Mucosa of stomach (tissue), 1 donor: ENCODE measurements around the gene SH2D5.

Experiments used
- H3K27me3 ChIP-seq: one replicate; pipeline ENCODE4 v1.7.0; 2013; ENCODE audit warnings: mild to moderate bottlenecking, low read length; ENCODE audit not compliant: control insufficient read depth, insufficient read depth
- H3K36me3 ChIP-seq: one replicate; pipeline ENCODE4 v1.7.0; 2013; ENCODE audit warnings: low read length; ENCODE audit not compliant: control insufficient read depth, insufficient read depth
- H3K4me1 ChIP-seq: one replicate; pipeline ENCODE4 v1.7.0; 2013; ENCODE audit warnings: mild to moderate bottlenecking, low read length; ENCODE audit not compliant: control insufficient read depth, insufficient read depth
- H3K4me3 ChIP-seq: one replicate; pipeline ENCODE4 v1.7.0; 2013; ENCODE audit warnings: low read length
- H3K9ac ChIP-seq: one replicate; pipeline ENCODE4 v1.7.0; 2013; ENCODE audit warnings: mild to moderate bottlenecking, low read length, moderate library complexity
- H3K9me3 ChIP-seq: one replicate; pipeline ENCODE4 v1.7.0; 2013; ENCODE audit warnings: mild to moderate bottlenecking, low read length, moderate library complexity; ENCODE audit not compliant: control insufficient read depth
- donor health status: Pancreatic carcinoma.

The SH2D5 gene

GRCh38 chr1:20735581-20736111 is 3.1 kb upstream of the SH2D5 start:
- Histone ChIP-seq H3K9ac (no peak overlapping the region), H3K4me3 (no peak overlapping the region), H3K36me3 (no peaks in the 10 kb centered on the region), H3K27me3 (peaks cover 22% of the 10 kb centered on the region), H3K4me1 (peaks cover 17% of the 10 kb centered on the region), H3K9me3 (no peaks in the 10 kb centered on the region)

- Histone ChIP-seq H3K27me3 (peaks cover 44% of the 10 kb centered on the region), H3K4me3 (peak overlapping the region; percentile 74), H3K9me3 (no peaks in the 10 kb centered on the region), H3K4me1 (peaks cover 17% of the 10 kb centered on the region), H3K36me3 (no peaks in the 10 kb centered on the region), H3K9ac (peak overlapping the region; percentile 26)
Measured at GRCh38 chr1:20733360-20733975, 965 bp upstream of the SH2D5 start.

DNA sequence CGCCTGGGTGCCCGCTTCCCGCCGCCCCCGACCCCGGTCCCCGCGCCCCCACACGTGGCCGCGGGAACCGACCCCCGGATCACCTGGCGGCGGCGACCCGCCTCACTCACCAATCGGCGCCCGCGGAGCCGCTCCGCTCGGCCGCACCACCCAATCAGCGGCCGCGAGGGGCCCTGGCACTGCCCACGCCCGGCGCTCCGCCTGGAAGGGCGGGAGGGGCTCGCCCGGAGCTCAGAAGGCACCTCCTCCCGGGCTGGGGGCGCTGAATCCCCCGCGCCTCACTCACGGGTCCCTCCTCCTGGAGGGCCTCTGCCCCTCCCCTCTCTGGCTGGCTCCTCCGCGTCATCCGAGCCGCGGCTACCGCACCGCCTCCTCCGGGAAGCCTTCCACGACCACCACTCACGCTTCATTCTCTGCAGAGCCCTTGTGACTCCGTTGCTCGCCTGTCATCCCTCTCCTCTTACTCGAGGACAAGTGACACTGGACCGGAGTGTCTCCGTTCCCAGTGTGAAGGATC is 374 bp downstream of the SH2D5 start:
- Histone ChIP-seq H3K36me3 (no peaks in the 10 kb centered on the region), H3K9me3 (no peaks in the 10 kb centered on the region), H3K4me1 (peaks cover 17% of the 10 kb centered on the region), H3K9ac (peak overlapping the region; percentile 39), H3K27me3 (peaks cover 56% of the 10 kb centered on the region), H3K4me3 (peak overlapping the region; percentile 74)

GRCh38 chr1:20731057-20731991 is 1.2 kb downstream of the SH2D5 start:
- H3K27me3 ChIP-seq: peaks cover 56% of the 10 kb centered on the region
- no peak overlapping the region for H3K4me3 ChIP-seq
- no peak overlapping the region for H3K9ac ChIP-seq
- no peaks in the 10 kb centered on the region for H3K36me3 ChIP-seq
- peaks cover 17% of the 10 kb centered on the region for H3K4me1 ChIP-seq
- no peaks in the 10 kb centered on the region for H3K9me3 ChIP-seq

GRCh38 chr1:20730690-20731056 is 1.8 kb downstream of the SH2D5 start:
- Histone ChIP-seq H3K9ac (no peak overlapping the region), H3K27me3 (peaks cover 56% of the 10 kb centered on the region), H3K9me3 (no peaks in the 10 kb centered on the region), H3K36me3 (no peaks in the 10 kb centered on the region), H3K4me1 (peaks cover 17% of the 10 kb centered on the region), H3K4me3 (no peak overlapping the region)

GRCh38 chr1:20729990-20730689 is 2.4 kb downstream of the SH2D5 start:
- H3K27me3 ChIP-seq: peaks cover 56% of the 10 kb centered on the region
- no peak overlapping the region for H3K4me3 ChIP-seq
- peaks cover 17% of the 10 kb centered on the region for H3K4me1 ChIP-seq
- H3K9me3 ChIP-seq: no peaks in the 10 kb centered on the region
- H3K9ac ChIP-seq: no peak overlapping the region
- no peaks in the 10 kb centered on the region for H3K36me3 ChIP-seq

- H3K4me1 ChIP-seq: peaks cover 17% of the 10 kb centered on the region
- no peaks in the 10 kb centered on the region for H3K36me3 ChIP-seq
- no peak overlapping the region for H3K4me3 ChIP-seq
- peaks cover 56% of the 10 kb centered on the region for H3K27me3 ChIP-seq
- no peak overlapping the region for H3K9ac ChIP-seq
- no peaks in the 10 kb centered on the region for H3K9me3 ChIP-seq
Measured at GRCh38 chr1:20729155-20729931, 3.2 kb downstream of the SH2D5 start.

DNA sequence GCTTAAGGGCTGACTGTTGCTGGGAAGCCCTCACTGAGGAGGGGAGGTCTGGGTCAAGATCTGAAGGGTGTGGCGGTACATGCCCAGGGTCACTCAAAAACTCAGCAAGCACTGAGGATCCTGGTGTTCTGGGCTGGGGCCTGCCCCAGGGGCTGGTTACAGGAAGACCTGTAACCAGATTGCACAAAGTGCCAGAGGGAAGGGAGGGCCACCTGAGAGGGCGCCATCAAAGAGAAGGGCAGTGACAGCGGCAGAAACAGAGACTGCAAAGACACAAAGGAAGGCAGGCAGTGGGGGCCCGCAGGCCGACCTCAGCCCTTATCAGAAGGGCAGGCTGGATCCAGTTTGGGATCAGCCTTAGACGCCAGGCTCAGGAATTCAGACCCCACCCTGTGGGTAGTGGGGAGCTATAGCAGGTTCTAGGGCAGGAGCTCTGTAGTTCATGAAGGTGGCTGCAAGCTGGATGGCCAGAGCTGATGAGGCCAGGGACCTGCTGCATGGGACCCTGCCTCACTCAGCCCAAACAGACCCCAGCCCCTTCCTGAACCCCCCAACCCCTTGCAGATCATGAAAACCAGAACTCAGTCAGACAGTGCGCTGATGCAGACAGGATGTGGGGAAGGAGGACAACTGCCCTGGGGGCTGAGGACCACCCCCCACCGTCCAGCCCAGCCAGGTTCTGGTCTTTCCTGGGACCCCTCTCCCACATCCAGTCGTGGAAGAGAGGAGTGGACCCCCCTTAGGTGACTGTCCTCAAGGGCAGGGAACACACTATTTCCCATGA is 3.9 kb downstream of the SH2D5 start:
- Histone ChIP-seq H3K9ac (no peak overlapping the region), H3K4me1 (peaks cover 15% of the 10 kb centered on the region), H3K36me3 (no peaks in the 10 kb centered on the region), H3K4me3 (no peak overlapping the region), H3K9me3 (no peaks in the 10 kb centered on the region), H3K27me3 (peaks cover 56% of the 10 kb centered on the region)

GRCh38 chr1:20727746-20728316 is 4.7 kb downstream of the SH2D5 start:
- no peaks in the 10 kb centered on the region for H3K9me3 ChIP-seq
- no peaks in the 10 kb centered on the region for H3K36me3 ChIP-seq
- H3K4me1 ChIP-seq: peaks cover 9% of the 10 kb centered on the region
- H3K9ac ChIP-seq: no peak overlapping the region
- peaks cover 55% of the 10 kb centered on the region for H3K27me3 ChIP-seq
- no peak overlapping the region for H3K4me3 ChIP-seq

GRCh38 chr1:20726932-20727745 is 5.4 kb downstream of the SH2D5 start:
- Histone ChIP-seq H3K4me3 (no peak overlapping the region), H3K9me3 (no peaks in the 10 kb centered on the region)

More at GRCh38 chr1:20726932-20727745, 5.4 kb downstream of the SH2D5 start:
- Histone ChIP-seq H3K36me3 (no peaks in the 10 kb centered on the region), H3K27me3 (peaks cover 48% of the 10 kb centered on the region), H3K4me1 (peaks cover 2% of the 10 kb centered on the region), H3K9ac (no peak overlapping the region)
